Activated CD8-positive, alpha-beta memory T cell treated with anti-CD3 and anti-CD28 coated beads for 36 hours (primary cell): ENCODE measurements around the gene KREMEN2. TPM values are rescaled to one million over a fixed set of nuclear protein-coding genes. Genes with fewer than 3 reads are reported as not detected.

Source experiments
- CTCF ChIA-PET: fragments of 350-600 bp; sonication (Branson Sonifier 250); formaldehyde crosslinking; loops from one replicate; lab custom pipeline; 2021; ENCODE audit warnings: antibody characterized with exemption; lab: Charles Lee
- POLR2A ChIA-PET: fragments of 350-600 bp; sonication (Branson Sonifier 250); formaldehyde crosslinking; loops from one replicate; lab custom pipeline; 2021; ENCODE audit warnings: antibody characterized with exemption; lab: Charles Lee
- total RNA-seq, 2 experiments: library from RNA; stranded (reverse); gene quantifications; one replicate each; pipeline ENCODE4 v1.2.3, GENCODE V29; 2021

Gene KREMEN2
- total RNA-seq, 2 experiments from 2014 or later: 0.08 TPM; not detected in 1

DNA sequence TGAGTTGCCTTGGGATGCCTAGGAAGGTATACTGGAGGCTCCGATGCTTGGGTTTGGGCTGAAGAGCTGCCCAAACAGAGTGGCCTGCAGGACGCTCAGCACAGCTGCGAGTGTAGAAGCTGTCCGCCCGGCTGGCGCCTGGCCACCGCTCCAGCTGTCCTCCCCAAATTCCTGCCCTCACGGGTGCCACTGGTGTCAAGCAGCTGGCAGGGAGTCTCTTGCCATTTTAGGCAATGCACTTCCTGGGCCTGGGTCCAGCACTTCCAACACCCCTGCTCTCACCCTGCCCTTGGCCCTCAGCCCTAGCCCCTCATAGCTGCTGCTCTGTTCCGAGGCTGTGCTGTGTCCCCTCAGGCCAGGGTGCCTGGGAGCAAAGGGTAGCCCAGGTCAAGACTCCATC is 21.4 kb downstream of the KREMEN2 start:
- ChIA-PET POLR2A (interaction anchor here (0.5 kb wide), 1 partner anchor 251 kb away, joined by 3 read pairs; no protein-coding TSS in a partner anchor), CTCF (interaction anchor here (1.9 kb wide), 1 partner anchor 18 kb away, joined by 5 read pairs; no protein-coding TSS in a partner anchor)

DNA sequence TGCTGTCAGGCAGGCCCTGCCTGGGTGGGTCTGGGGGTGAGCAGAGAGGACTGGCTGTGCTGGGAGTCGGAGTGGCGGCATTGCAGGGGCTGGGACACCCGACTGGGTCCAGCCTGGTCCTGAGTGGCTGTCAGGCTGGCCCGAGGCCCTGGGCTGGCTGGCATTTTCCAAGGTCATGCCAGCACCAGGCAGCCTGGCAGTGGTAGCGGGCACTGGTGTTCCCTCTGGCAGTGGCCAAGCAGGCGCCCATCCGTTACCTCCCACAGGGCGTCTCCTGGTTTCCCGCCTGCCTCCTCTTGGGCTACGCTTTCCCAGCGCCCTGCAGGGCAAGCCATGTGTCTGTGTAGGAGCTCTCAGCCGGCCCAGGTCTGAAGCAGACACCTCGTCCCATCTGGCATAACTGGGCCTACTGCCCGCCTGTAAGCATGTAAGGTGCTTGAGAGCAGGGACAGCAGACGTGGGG is 21.8 kb downstream of the KREMEN2 start:
- ChIA-PET POLR2A (interaction anchor here (0.7 kb wide), 1 partner anchor 35 kb away, joined by 3 read pairs; no protein-coding TSS in a partner anchor), CTCF (interaction anchor here (1.9 kb wide), 1 partner anchor 19 kb away, joined by 5 read pairs; no protein-coding TSS in a partner anchor)

DNA sequence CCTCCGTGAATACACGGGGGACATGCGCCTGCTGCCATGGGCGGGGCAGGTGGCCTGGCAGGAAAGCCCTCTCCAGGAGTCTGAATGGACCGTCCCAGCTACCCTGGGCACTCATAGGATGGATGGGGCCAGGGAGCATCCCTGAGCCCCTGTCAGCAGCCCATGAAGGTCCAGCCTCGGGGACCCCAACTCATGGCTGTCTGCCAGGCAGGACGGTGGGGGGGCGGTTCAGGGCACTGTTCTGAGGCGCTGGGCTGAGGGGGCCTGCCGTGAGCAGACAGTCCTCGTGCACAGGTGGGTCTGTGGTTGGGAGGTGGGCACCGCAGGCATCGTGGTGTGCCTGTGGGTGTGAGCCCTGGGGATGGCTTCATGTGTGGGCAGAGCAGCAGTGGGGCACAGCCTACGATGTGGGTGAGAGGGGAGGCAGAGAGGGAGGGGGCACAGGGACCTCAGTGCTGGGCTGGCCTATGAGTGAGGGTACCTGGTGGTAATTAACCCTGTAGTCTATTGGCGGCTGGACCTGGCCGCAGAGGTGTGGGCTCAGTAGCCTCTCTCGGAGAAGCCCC is 22.6 kb downstream of the KREMEN2 start:
- CTCF ChIA-PET: interaction anchor here (1.0 kb wide), 1 partner anchor 59 kb away, joined by 3 read pairs; no protein-coding TSS in a partner anchor
- POLR2A ChIA-PET: interaction anchor here (0.7 kb wide), 1 partner anchor 34 kb away, joined by 3 read pairs; no protein-coding TSS in a partner anchor

GRCh38 chr16:2987286-2987685 is 23.2 kb downstream of the KREMEN2 start:
- POLR2A ChIA-PET: no interaction called here

DNA sequence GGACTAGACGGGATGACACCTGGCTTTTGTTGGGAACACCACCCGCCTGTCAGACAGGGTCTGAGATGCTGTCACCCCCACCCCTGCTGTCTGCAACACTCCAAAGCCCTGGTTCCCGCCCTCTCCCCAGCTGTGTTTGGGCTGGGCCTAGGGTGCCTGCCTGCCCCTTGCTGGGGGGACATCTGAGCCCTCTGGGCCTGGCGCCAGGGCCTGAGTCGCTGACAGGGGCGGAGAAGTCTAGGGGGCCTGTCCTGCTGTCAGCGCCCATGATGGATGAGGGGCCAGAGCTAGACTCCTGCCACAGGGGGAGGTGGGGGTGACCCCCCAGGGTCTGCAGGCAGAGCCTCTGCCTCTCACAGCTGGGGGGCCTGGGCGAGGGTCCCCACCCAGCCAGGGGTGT is 23.8 kb downstream of the KREMEN2 start:
- POLR2A ChIA-PET: no interaction called here
- CTCF ChIA-PET: interaction anchor here (1.0 to 1.2 kb wide), 2 partner anchors 35 to 61 kb away, joined by 3 read pairs; no protein-coding TSS in a partner anchor

More at GRCh38 chr16:2987286-2987685, 23.2 kb downstream of the KREMEN2 start:
- CTCF ChIA-PET: interaction anchor here (1.0 kb wide), 1 partner anchor 60 kb away, joined by 3 read pairs; no protein-coding TSS in a partner anchor

GRCh38 chr16:2988590-2989099 is 24.6 kb downstream of the KREMEN2 start:
- ChIA-PET CTCF (interaction anchor here (1.2 kb wide), 1 partner anchor 34 kb away, joined by 3 read pairs; no protein-coding TSS in a partner anchor), POLR2A (no interaction called here)

DNA sequence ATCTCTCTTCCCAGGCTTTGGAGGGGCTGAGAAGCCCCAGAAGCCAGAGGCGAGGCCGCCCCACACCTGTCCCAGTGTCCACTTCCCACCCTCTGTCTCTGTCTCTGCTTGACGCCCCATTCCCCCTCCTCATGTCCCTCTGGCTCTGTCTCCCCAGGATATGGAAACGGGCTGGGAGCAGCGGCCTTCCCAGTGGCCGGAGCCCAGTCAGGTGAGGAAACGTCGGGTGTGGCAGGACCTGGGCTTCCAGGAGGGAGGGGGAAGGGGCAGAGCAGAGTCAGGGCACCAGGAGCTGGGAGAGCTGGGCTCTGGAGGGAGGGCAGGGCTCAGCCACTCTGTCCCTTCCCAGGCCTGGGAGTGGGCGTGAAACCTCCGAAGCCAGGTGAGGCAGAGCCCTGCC is 26.8 kb downstream of the KREMEN2 start:
- POLR2A ChIA-PET: no interaction called here
- CTCF ChIA-PET: interaction anchor here (0.8 kb wide), 1 partner anchor 17 kb away, joined by 3 read pairs; no protein-coding TSS in a partner anchor

DNA sequence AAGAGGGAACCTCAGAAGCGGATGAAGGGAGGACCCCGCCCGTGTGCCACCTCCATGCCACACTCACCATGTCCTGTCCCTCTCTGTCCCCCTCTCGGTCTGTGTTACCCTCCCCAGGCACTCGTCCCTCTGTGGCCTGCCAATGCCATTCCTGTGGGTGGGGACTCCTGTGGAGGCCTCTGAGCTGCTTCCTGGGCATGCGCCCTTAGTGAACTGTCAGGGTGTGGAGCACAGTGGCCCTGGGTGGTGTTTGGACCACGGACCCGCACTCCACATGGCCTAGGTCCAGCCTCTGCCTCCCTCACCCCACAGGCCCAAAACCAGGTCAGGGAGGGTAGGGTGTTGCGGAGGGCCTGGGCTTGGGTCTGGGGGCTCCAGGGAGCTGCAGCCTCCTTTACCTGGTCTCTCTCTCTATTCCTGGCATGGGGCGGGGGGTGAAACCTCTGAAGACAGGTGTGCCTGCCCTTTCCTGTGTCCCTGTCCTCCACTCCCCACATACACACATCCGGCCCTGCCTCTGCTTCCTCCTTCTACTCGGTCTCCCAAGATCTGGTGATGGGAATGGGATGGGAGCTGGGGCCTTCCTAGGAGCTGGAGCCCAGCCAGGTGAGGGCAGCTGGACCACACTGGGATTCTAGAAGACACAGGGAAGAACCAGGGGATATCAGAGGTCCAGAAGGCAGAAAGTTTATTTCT is 27.6 kb downstream of the KREMEN2 start:
- ChIA-PET POLR2A (no interaction called here), CTCF (interaction anchor here (0.8 kb wide), 1 partner anchor 16 kb away, joined by 3 read pairs; no protein-coding TSS in a partner anchor)

GRCh38 chr16:2992383-2993081 is 28.5 kb downstream of the KREMEN2 start:
- ChIA-PET POLR2A (no interaction called here), CTCF (no interaction called here)

- ChIA-PET POLR2A (no interaction called here), CTCF (interaction anchor here (0.8 kb wide), 1 partner anchor 32 kb away, joined by 3 read pairs; no protein-coding TSS in a partner anchor)
These were observed 32.2 kb downstream of the KREMEN2 start for GRCh38 chr16:2996298-2996697.

DNA sequence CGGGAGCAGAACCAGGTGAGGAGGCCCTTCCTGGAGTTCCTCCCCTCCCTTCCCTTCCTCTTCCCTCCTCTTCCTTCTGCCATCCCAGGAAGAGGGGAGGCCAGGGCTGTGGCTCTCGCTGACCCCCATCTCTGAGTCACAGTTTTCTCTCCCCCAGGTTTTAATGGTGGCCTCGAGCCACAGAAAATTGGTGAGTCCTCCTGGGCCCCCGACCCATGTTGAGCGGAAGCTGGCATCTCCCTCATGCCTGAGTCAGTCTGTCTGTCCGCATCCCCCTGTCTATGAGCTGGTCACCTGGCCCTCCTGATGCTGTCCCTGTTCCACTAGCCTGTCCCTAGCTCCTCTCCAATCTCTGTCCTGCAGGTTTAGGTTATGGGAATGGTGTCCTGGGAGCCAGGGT is 35.9 kb downstream of the KREMEN2 start:
- ChIA-PET CTCF (interaction anchor here (2.1 kb wide), 1 partner anchor 29 kb away, joined by 12 read pairs; no protein-coding TSS in a partner anchor), POLR2A (no interaction called here)

GRCh38 chr16:3000540-3000939 is 36.5 kb downstream of the KREMEN2 start:
- ChIA-PET POLR2A (no interaction called here), CTCF (interaction anchor here (1.6 to 2.1 kb wide), 2 partner anchors 28 to 31 kb away, joined by 6 to 12 read pairs; no protein-coding TSS in a partner anchor)

DNA sequence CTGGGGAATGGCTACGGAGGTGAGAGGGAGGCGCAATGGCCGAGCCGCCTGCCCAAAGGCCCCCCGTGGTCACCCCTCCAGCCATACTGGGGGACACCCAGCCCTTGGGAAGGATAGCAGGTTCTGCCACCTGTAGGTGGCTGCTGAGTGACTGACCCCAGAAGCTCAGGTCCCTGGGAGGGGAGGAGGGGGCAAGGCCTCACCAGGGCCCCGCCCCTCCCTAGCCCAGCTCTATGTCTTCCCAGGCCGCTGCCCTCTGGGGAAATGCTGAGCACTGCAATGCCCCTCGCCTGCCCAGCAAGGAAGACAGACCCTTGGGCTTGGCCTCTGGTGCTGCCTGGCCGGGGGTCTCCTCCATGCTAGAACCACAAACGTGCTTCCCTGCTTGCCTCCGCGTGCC is 37.2 kb downstream of the KREMEN2 start:
- ChIA-PET POLR2A (no interaction called here), CTCF (interaction anchor here (1.6 to 2.1 kb wide), 2 partner anchors 27 to 30 kb away, joined by 6 to 12 read pairs; no protein-coding TSS in a partner anchor)

- ChIA-PET CTCF (interaction anchor here (0.8 to 7.2 kb wide), 10 partner anchors 9 to 123 kb away, joined by 3 to 73 read pairs (median 3); partner anchors contain the start of genes HCFC1R1, PKMYT1, THOC6 and TNFRSF12A), POLR2A (interaction anchor here (1.0 kb wide), 1 partner anchor 18 kb away, joined by 3 read pairs; no protein-coding TSS in a partner anchor)
These were observed 39.7 kb downstream of the KREMEN2 start for GRCh38 chr16:3003582-3004270.

- ChIA-PET POLR2A (interaction anchor here (1.0 to 1.2 kb wide), 2 partner anchors 18 to 145 kb away, joined by 3 to 4 read pairs; no protein-coding TSS in a partner anchor), CTCF (interaction anchor here (0.8 to 7.2 kb wide), 10 partner anchors 10 to 122 kb away, joined by 3 to 73 read pairs (median 3); partner anchors contain the start of genes HCFC1R1, PKMYT1, THOC6 and TNFRSF12A)
These were observed 40.2 kb downstream of the KREMEN2 start for GRCh38 chr16:3004319-3004718.

- CTCF ChIA-PET: interaction anchor here (0.6 to 7.2 kb wide), 4 partner anchors 18 to 234 kb away, joined by 4 to 73 read pairs (median 11); partner anchors contain the start of genes HCFC1R1 and THOC6
- POLR2A ChIA-PET: interaction anchor here (1.2 kb wide), 1 partner anchor 144 kb away, joined by 4 read pairs; no protein-coding TSS in a partner anchor
These were observed 40.8 kb downstream of the KREMEN2 start for GRCh38 chr16:3004781-3005284.
